H1 (cell line): ENCODE data around the gene ACER1.

Experiments
- CTCF ChIP-seq, 3 experiments: IDR thresholded peaks; 1 replicate in 2 of 3; 2 replicates in 1 of 3; pipeline versions ENCODE4 v1.5.1 to v1.6.1; 2011; ENCODE audit warnings: low read length in 3 of 3, mild to moderate bottlenecking in 3 of 3, inconsistent platforms in 2 of 3, low read depth in 1 of 3, moderate library complexity in 1 of 3; ENCODE audit not compliant: insufficient read depth in 1 of 3; ENCODE audit errors: control extremely low read depth in 1 of 3
- NANOG ChIP-seq: IDR thresholded peaks from 2 replicates; pipeline ENCODE4 v1.6.1; 2011; ENCODE audit warnings: low read length, low read depth, mild to moderate bottlenecking, inconsistent platforms; ENCODE audit not compliant: insufficient read depth, poor library complexity, severe bottlenecking
- PHF8 ChIP-seq: fragments of 200-600 bp; sonication (generic); conservative IDR thresholded peaks from 2 replicates; pipeline ENCODE4 v1.7.1; 2012; ENCODE audit warnings: low read depth, mild to moderate bottlenecking, inconsistent platforms, low read length, moderate library complexity
- TAF1 ChIP-seq: IDR thresholded peaks from 2 replicates; pipeline ENCODE4 v1.6.1; 2011; ENCODE audit warnings: mild to moderate bottlenecking, low read depth, low read length

- no peak for TF ChIP-seq PHF8
- TF ChIP-seq NANOG = no peak
- no peak for TF ChIP-seq CTCF (IDR thresholded peaks at IDR 0.05; ENCODE audit: control extremely low read depth in 1 of 3, insufficient read depth in 1 of 3, low read depth in 1 of 3, low read length in 3 of 3)
- no peak for TF ChIP-seq TAF1
Measured at GRCh38 chr19:6264803-6265202, 68.6 kb downstream of the ACER1 start.
